Muscle of back (tissue), 11 donors: ENCODE measurements around the gene IL10RA. TPM values are rescaled to one million over a fixed set of nuclear protein-coding genes. Genes with fewer than 3 reads are reported as not detected.
"Not testable (repeated sequence)": the region's sequence is repeated elsewhere in the genome, so short reads cannot be mapped to it uniquely, and the experiment has no call there.

Experiments
- DNase-seq, 3 donors: peaks; one replicate each; pipeline versions ENCODE4 v3.0.0 to v3.0.0-alpha.2; 2013
- polyA plus RNA-seq, 10 donors: library from polyadenylated mRNA; unstranded; fragments of 120-200 nt; gene quantifications; one replicate each; pipeline ENCODE4 v1.2.1, GENCODE V29; 2013; ENCODE audit not compliant: insufficient read length in 10 of 10

The IL10RA gene
- polyA plus RNA-seq, 10 donors = 3.7 to 13.4 (median 4.4) TPM

DNA sequence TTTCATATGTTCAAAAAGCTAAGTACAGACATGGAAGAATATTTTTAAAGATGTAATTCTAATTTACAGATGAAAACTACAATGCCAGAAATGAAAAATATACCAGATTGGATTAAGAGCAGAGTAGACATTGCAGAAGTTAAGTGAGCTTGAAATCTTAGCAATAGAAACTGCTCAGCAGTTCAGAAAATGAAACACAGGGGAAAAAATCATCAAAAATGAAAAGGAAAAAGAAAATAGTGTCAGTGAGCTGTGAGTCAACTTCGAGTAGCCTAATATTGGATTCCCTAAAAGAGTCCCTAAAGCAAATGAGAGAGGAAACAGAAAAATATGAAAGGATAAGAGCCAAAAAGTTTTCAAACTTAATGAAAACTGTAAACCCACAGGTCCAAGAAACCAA, 25.8 kb upstream of the IL10RA start:
- DNase-seq = no peak

DNA sequence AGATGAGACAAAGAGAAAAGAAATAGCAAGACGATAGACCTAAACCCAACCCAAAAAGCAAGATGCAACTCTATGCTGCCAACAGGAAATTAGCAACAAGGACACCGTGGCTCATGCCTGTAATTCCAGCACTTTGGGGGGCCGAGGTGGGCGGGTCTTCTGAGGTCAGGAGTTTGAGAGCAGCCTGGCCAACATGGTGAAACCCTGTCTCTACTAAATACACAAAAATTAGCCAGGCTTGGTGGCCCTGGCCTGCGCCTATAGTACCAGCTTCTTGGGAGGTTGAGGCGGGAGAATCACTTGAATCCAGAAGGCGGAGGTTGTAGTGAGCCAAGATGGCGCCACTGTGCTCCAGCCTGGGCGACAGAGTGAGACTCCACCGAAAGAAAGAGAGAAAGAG, 24.3 kb upstream of the IL10RA start:
- DNase-seq = no peak

DNA sequence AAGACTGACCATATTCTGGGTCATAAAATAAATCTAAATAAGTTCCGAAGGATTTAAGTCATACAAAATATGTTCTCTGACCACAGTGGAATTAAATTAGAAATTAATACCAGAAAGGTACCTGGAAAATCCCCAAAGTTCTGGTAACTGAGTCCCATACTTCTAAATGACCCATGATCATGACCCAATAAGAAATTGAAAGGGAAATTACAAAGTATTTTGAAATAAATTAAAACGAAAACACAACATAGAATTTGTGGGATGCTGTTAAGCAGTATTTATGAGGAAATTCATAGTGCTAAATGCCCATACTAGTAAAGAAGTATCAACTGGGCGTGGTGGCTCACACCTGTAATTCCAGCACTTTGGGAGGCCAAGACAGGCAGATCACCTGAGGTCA, 23.4 kb upstream of the IL10RA start:
- DNase-seq = no peak

DNA sequence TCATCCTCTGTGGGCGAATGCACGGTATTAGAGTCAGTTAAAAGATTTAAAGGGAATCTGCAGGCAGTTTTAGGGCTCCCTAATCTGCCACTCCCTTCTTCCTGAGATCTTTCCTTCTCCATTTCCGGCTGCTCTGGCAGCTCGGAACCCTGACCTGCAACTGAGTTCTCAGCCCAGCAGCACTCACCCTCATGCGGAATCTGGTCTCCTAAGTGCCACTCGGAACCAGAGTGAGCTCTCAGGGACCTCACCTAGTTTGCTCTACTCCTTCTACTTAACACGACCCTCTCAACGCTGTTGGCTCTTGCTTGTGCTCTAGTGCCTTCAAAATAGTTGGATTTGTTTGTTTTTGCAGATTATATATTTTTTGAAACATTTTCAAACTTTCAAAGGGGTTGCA, 19.3 kb upstream of the IL10RA start:
- DNase-seq = no peak

DNA sequence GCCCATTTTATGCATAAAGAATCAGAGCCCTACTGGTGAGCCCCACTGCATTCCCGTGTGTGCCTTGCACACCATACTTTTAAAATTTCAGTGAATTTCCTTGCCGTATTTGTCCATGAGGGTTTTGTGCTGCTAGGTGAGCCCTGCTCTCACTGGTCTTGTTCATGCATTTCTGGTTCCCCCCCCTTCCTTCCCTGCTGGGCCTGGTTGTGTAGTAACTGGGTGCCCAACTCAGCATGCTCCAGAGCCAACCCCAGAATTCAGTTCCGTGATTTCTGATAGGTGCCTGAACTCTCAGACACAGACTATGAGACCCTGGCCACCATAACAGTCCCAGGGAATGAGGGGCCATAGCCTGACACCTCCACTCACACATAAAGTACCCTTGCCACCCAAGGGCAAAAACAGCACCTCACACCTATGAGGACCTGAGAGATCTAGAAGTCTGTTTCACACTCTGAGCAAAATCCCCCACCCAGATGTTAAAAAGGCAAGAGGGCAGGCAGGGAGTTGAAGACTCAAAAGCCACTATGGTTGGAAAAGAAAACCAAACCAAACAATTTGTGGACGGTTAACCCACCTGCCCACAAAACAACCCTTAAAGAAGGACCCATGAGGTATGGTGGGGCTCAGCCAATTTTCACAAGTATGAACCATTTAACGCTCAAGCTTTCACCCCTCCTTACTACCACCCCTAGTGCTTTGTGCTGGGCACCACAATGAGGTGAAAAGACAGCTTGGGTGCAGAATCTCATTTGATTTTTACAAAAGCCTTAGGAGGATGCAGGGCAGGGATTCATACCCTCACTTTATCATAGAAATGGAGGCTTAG, 16.8 kb upstream of the IL10RA start:
- DNase-seq = no peak

DNA sequence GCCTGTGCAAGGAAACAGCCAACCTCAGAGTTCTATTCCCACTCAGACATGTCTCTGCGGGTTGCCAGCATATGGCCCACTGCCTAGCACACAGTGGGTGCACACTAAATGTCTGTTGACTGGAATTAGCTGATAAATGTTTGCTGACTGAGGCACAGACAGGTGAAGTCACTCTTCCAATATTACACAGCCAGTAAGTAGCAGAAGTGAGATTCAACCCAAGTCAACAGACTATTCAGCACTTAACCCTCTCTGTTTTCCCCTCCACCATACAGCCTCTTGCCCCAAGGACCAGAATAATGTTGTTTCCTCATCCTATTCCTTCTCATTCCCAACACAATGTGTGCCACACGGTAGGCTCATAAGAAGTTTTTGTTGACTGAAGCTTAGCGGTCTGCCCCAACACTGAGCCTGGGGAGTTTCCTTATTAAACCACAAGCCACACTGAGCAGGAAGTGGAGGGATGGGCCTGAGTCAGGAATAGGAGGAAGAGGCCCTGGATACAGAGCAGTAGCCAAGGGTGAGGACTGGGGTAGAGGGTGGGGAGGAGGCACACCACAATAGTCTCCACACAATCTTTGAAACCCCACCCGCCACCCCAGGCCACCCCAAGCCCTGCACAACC, 15.7 kb upstream of the IL10RA start:
- no peak for DNase-seq

DNA sequence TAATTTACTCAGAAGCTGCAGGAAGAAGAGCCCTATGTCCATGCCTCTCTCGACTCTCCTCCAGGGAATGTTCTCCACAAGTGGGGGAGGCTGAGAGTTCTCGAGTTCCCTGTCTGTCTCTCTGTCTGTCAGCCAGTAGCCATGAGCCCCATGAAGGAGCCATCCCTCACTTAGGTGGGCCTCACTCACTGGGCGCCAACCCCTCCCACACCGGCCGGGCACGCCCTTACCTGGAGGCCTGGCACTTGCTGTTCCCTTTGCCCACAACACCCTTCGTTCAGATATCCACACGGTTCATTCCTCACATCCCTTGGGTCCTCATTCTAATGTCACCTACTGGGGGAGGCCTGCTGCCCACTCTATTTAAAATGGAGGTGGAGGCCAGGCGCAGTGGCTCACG, 14.2 kb upstream of the IL10RA start:
- no peak for DNase-seq

DNA sequence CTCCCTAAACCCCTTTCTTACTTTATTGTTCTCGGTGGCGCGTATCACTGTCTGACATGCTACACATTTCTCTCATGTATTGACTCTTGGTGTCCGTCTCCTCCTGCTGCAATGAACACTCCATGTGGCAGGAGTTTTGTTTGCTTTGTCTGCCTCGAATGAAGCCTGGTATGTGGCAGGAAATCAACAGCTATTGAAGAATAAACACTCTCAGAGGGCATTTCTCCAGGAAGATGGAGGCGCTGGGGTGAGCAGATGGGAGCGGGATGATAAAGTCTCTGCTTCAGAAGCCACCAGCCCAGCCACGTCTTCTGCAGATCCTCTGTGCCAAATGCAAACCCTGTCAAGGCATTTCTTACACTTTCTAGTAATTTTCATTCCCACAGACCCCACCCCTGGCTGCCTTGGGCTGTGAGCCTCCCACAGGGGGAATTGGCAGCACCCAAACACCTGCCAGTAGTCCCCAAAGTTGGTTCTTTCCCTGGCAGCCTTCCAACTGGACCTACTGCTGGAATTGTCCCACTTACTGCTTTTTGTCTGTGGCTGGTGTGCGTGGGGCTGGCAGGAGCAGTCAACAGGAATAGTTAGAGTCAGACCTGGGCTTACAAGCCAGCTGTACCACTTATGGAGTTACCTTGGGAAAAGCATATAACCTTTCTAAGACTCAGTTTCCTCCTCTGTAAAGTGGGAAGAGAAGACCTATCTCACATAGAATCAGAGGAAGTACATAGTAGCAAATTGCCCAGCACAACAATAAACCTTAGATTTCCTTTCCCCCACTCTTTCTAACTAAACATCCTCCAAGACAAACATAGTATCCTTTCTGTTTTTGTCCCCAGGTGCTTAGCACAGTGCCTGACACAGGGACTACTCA, 13.3 kb upstream of the IL10RA start:
- DNase-seq = no peak

DNA sequence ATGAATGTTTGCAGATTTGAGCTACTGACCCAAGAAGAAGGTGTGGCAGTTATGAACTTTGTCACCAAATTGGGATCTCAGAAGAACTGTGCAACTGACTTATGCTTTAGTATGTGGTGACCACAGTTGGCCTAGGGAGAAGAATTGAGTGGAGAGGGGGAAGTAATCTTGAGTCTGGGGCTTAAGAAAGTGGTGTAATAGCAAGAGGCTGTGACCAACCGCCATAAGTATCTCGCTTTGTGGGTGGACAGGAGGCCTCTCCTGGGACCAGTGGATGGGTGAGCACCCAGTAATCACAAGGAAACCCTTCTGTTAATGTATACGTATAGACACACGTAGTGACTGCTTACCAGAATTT, 12.7 kb upstream of the IL10RA start:
- no peak for DNase-seq

DNA sequence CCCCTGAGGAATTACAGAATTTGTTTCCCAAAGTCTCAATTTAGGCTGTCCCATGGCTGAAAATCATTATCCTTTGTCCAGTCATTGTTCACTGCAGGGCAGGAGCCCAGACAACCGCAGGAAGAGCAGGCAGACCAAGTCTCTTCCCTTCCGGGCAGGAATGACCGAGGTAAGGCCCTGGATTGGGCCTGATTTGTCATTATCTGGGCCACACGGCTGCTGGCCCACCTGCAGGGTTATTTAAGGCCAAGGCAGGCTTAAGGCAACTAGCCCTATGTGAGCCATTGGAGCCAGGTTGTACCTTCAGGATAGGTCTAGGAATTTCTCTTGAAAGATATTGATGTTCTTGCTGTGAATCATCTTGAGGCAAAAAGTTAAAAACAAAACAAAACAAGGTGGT, 9.7 kb upstream of the IL10RA start:
- DNase-seq = no peak

DNA sequence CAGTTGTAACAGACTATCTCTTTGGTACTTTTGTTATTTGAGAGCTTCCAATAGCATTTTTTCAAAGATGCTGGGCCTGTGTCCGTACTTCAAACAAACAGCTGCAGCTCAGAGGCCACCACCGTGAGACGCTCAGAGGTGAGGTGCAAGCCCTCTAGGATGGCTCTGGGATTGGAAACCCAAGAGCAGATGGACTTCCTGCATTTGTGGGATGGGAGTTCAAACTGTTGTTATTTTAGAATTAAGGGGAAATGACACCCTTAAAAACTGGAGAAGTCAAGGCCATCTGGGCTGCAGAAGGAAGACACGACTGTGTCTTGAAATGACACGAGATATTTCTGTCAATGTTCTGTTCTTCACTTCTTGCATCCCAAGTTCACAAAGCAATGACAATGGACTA, 9.2 kb upstream of the IL10RA start:
- DNase-seq = no peak

DNA sequence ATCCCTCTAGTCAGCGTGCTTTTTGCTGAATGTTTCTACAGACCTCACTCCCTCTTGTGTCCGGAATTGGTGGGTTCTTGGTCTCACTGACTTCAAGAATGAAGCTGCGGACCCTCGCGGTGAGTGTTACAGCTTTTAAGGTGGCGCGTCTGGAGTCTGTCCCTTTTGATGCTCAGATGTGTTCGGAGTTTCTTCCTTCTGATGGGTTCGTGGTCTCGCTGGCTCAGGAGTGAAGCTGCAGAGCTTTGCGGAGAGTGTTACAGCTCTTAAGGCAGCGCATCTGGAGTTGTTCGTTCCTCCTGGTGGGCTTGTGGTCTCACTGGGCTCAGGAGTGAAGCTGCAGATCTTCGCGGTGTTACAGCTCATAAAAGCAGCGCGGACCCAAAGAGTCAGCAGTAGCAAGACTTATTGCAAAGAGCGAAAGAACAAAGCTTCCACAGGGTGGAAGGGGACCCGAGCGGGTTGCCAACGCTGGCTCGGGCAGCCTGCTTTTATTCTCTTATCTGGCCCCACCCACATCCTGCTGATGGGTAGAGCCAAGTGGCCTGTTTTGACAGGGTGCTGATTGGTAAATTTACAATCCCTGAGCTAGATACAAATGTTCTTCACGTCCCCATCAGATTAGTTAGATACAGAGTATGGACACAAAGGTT, 8.5 kb upstream of the IL10RA start:
- DNase-seq = not testable (repeated sequence)

DNA sequence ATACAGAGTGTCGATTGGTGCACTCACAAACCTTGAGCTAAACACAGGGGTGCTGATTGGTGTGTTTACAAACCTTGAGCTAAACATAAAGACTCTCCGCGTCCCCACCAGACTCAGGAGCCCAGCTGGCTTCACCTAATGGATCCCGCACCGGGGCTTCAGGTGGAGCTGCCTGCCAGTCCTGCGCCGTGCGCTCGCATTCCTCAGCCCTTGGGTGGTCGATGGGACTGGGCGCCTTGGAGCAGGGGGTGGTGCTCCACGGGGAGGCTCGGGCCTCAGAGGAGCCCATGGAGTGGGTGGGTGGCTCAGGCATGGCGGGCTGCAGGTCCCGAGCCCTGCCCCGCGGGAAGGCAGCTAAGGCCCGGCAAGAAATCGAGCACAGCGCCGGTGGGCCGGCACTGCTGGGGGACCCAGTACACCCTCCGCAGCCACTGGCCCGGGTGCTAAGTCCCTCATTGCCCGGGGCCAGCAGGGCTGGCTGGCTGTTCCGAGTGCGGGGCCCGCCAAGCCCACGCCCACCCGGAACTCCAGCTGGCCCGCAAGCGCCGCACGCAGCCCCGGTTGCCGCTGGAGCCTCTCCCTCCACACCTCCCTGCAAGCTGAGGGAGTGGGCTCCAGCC, 7.8 kb upstream of the IL10RA start:
- not testable (repeated sequence) for DNase-seq

DNA sequence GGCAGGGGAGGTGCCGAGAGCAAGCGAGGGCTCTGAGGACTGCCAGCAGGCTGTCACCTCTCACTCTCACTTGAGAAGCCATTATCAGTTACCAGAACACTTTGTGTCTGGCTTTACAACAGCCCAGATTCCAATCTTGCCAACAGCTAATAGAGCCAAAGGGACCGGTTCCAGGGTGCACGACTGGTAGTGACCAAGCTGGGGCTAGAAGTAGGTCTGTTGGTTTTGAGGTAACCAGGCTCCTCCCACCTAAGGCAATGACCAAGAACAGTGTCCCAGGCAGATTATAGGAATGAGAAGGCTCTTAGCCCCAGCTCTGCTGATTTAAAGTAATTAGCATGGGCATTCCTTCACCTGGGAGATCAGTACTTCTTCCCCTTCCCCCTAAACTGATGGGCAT, 7.2 kb upstream of the IL10RA start:
- no peak for DNase-seq

DNA sequence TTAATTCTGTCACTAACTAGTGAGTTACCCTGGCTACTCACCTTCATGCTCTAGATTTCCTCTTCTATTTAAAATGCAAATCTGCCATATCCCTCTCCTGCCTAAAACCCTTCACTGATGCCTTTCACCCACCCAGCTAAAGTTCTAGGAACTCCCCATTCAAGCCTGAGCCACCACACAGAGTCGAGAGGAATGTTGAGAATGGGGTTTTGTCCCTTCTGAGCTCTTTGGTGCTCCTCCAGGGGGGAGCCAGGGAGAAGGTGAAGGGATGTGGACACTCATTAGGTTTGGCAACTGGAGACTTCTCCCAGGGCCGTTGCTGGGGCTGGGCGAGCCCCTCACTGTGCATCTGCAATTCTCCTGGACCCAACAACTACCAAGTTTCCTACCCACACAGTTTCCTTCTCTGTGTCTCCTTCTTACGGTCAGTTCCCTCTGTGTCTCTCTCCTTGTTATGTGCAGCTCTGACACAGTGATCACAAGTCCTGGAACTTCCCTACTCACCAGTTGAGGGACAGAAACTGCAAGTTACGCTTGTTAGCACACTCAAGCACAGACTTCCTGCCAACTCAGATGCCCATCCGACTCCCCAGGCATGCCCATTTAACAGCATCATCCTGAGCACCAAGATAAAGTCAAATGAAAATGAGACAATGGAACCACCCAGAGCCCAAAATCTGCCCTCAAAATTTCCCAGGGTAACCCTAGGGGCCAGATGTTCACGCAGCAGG, 6.5 kb upstream of the IL10RA start:
- DNase-seq = no peak

DNA sequence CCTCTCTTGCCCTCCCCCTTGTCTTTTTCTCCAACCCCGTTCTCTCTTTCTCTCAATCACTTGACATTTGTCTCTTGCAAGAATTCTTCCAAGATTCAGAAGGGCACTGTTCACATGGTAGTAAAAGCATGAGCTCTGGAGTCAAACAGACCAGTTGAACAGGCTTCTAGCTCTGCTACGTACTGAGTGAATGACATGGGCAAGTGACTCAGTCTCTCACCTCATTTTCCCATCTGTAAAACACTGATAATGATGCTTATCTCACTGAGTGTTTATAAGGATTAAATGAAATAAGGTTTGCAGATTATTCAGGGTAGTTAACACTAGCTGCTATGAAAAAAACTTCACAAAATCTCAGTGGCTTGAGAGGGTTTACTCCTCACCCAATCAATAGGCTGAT, 5.9 kb upstream of the IL10RA start:
- no peak for DNase-seq

DNA sequence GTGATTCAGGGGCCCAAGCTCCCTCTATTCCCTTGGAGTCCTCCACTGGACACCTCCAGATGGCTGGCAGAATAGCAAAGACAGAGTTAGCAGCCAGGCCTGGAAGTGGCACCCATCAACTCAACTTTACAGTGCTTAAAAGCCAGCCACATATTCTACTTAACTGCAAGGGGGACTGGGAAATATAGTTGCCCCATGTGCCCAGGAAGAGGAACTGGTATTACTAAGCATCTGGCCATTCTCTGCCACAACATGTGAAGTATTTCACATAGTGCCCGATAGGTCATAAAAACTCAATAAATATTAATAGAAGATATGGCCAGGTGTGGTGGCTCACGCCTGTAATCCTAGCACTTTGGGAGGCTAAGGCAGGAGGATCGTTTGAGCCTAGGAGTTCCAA, 5.5 kb upstream of the IL10RA start:
- DNase-seq = no peak

DNA sequence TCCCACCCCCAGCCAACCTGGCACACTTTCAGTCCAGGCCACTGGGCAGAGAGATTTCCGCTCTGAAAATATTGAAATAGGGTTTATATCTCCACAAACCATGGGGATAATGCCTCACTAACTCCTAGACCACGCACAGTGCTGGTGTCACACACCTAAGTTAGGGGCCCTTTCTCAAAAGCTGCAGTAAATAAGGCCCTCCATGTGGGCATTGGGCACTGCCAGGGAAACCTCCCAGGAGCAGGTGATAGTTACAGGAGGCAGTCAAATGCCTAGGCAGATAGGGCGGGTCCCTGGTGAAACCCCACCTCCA, 3.1 kb upstream of the IL10RA start:
- no peak for DNase-seq

DNA sequence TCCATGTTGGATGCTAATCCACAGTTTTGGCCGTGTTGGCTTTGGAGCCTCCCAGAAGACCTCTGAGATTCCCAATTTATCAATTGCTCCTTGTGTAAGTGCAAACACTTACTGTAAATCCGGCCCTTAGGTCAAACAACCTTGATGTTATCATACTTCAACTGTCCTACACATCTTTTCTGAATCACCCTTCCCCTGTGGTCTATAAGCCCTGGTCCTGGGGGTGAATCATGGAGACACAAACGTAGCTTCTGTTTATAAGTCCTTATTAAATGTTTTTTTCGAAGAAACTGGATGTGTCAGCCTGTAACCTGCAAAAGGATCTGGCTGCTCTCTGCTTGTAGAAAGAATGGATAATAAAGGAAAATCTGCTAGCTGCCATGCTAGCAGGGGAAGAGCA, 1.7 kb upstream of the IL10RA start:
- no peak for DNase-seq

DNA sequence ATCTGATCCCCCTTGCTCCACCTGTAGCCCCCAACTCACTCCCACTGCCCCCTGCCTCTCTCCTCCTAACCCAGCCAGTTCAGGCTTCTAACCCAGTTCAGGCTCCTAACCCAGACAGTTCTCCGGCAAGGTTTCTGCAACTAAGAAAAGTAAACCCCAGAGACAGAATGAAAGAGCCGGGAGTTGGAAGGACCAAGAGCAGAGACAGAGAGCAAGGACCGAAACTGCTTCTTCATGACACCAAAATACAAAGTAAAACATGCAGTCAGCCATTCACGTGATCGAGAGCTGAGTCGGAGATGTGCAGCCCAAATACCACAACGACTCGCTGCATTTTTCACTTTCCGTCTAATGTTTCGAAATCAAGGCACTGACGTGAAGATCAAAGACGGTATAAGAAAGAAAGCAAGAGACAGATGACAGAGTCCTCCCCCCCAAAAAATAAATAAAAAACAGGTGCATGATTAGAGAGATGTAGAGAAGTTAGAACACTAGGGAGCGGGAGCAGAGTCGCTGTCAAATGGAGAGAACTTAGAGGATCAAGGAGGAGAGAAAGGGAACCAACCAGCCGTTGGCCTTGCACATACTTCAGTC, 884 bp downstream of the IL10RA start:
- no peak for DNase-seq
